Measurements from ENCODE around the gene LCE1A. TPM values are rescaled to one million over a fixed set of nuclear protein-coding genes. Genes with fewer than 3 reads are reported as not detected.

The LCE1A gene
- total RNA-seq: not detected

- Mint-ChIP-seq H3K27me3 (peaks cover 21% of the 10 kb centered on the region), H3K4me3 (no peak within 1 kb of the TSS), H3K36me3 (no peaks in the 10 kb centered on the region), H3K4me1 (no peaks in the 10 kb centered on the region), H3K27ac (no peak within 1 kb of the TSS), H3K9me3 (ENCODE audit: low read depth) (no peaks in the 10 kb centered on the region)
- ATAC-seq (no peak), DNase-seq (no peak)
- CTCF ChIA-PET: no interaction called here
Observed at GRCh38 chr1:152827173-152827572, at the start of gene LCE1A. Gene LCE1A (plus strand): TSS chr1:152827473. CDS start chr1:152827473, 0 bp downstream.

- DNase-seq (no peak), ATAC-seq (no peak)
- H3K36me3 Mint-ChIP-seq: no peaks in the 10 kb centered on the region
- no peaks in the 10 kb centered on the region for H3K9me3 Mint-ChIP-seq (ENCODE audit: low read depth)
- no peak overlapping the region for H3K27ac Mint-ChIP-seq
- H3K4me1 Mint-ChIP-seq: no peaks in the 10 kb centered on the region
- no peak overlapping the region for H3K4me3 Mint-ChIP-seq
- H3K27me3 Mint-ChIP-seq: peaks cover 4% of the 10 kb centered on the region
- CTCF ChIA-PET: interaction anchor here (1.1 kb wide), 1 partner anchor 13 kb away, joined by 3 read pairs; no protein-coding TSS in a partner anchor
Observed at GRCh38 chr1:152777510-152778137, 49.6 kb upstream of the LCE1A start.

- Mint-ChIP-seq H3K36me3 (no peaks in the 10 kb centered on the region), H3K9me3 (ENCODE audit: low read depth) (no peaks in the 10 kb centered on the region), H3K27me3 (peaks cover 29% of the 10 kb centered on the region), H3K4me3 (no peak overlapping the region), H3K27ac (no peak overlapping the region), H3K4me1 (peaks cover 3% of the 10 kb centered on the region)
- CTCF ChIA-PET: no interaction called here
- DNase-seq (no peak), ATAC-seq (no peak)
Observed at GRCh38 chr1:152783095-152783494, 44.2 kb upstream of the LCE1A start.

- Mint-ChIP-seq H3K36me3 (no peaks in the 10 kb centered on the region), H3K4me1 (peaks cover 3% of the 10 kb centered on the region), H3K27me3 (peaks cover 31% of the 10 kb centered on the region), H3K9me3 (ENCODE audit: low read depth) (no peaks in the 10 kb centered on the region), H3K27ac (no peak within 1 kb of the TSS), H3K4me3 (no peak within 1 kb of the TSS)
- DNase-seq (no peak), ATAC-seq (no peak)
- CTCF ChIA-PET: no interaction called here
Observed at GRCh38 chr1:152786077-152786476, 41.2 kb upstream of the LCE1A start, which contains the start of gene LCE1E. Gene LCE1E (plus strand): TSS chr1:152786257. CDS start chr1:152787300, 1,043 bp downstream.

- H3K36me3 Mint-ChIP-seq: no peaks in the 10 kb centered on the region
- CTCF ChIA-PET: no interaction called here
- no peak overlapping the region for H3K4me3 Mint-ChIP-seq
- no peak overlapping the region for H3K27ac Mint-ChIP-seq
- no peaks in the 10 kb centered on the region for H3K4me1 Mint-ChIP-seq
- DNase-seq: no peak
- peaks cover 3% of the 10 kb centered on the region for H3K27me3 Mint-ChIP-seq
- ATAC-seq: no peak
- H3K9me3 Mint-ChIP-seq (ENCODE audit: low read depth): no peaks in the 10 kb centered on the region
Observed at GRCh38 chr1:152795686-152796085, 31.6 kb upstream of the LCE1A start.

- ATAC-seq (no peak), DNase-seq (no peak)
- H3K27ac Mint-ChIP-seq: no peak within 1 kb of the TSS
- no peaks in the 10 kb centered on the region for H3K9me3 Mint-ChIP-seq (ENCODE audit: low read depth)
- no peaks in the 10 kb centered on the region for H3K36me3 Mint-ChIP-seq
- peaks cover 7% of the 10 kb centered on the region for H3K27me3 Mint-ChIP-seq
- H3K4me1 Mint-ChIP-seq: no peaks in the 10 kb centered on the region
- no peak within 1 kb of the TSS for H3K4me3 Mint-ChIP-seq
- CTCF ChIA-PET: no interaction called here
Observed at GRCh38 chr1:152796421-152796820, 30.9 kb upstream of the LCE1A start, which contains the start of gene LCE1D. Gene LCE1D (plus strand): TSS chr1:152796721. CDS start chr1:152797795, 1,074 bp downstream.

GRCh38 chr1:152801333-152801732 is 25.9 kb upstream of the LCE1A start:
- CTCF ChIA-PET: no interaction called here
- Mint-ChIP-seq H3K9me3 (ENCODE audit: low read depth) (no peaks in the 10 kb centered on the region), H3K4me3 (no peak overlapping the region), H3K36me3 (no peaks in the 10 kb centered on the region), H3K27me3 (peaks cover 13% of the 10 kb centered on the region), H3K4me1 (no peaks in the 10 kb centered on the region), H3K27ac (no peak overlapping the region)
- DNase-seq: no peak
- no peak for ATAC-seq

GRCh38 chr1:152806576-152806975 is 20.7 kb upstream of the LCE1A start, which contains the start of gene LCE1C:
Gene LCE1C (minus strand): TSS chr1:152806651. CDS start chr1:152805478, 1,173 bp downstream.
- no peak for ATAC-seq
- CTCF ChIA-PET: no interaction called here

GRCh38 chr1:152811050-152811449 is 16.2 kb upstream of the LCE1A start:
- CTCF ChIA-PET: no interaction called here
- no peak for DNase-seq
- Mint-ChIP-seq H3K4me1 (no peaks in the 10 kb centered on the region), H3K36me3 (no peaks in the 10 kb centered on the region), H3K27ac (no peak overlapping the region), H3K4me3 (no peak overlapping the region), H3K9me3 (ENCODE audit: low read depth) (peaks cover 2% of the 10 kb centered on the region), H3K27me3 (peaks cover 15% of the 10 kb centered on the region)
- ATAC-seq: no peak

More at GRCh38 chr1:152806576-152806975, 20.7 kb upstream of the LCE1A start, which contains the start of gene LCE1C:
- DNase-seq: no peak
- no peak within 1 kb of the TSS for H3K27ac Mint-ChIP-seq
- H3K36me3 Mint-ChIP-seq: no peaks in the 10 kb centered on the region
- no peaks in the 10 kb centered on the region for H3K4me1 Mint-ChIP-seq
- no peaks in the 10 kb centered on the region for H3K9me3 Mint-ChIP-seq (ENCODE audit: low read depth)
- no peak within 1 kb of the TSS for H3K4me3 Mint-ChIP-seq
- peaks cover 15% of the 10 kb centered on the region for H3K27me3 Mint-ChIP-seq

- no peak within 1 kb of the TSS for H3K27ac Mint-ChIP-seq
- H3K27me3 Mint-ChIP-seq: peaks cover 15% of the 10 kb centered on the region
- ATAC-seq: no peak
- H3K9me3 Mint-ChIP-seq (ENCODE audit: low read depth): peaks cover 2% of the 10 kb centered on the region
- no peaks in the 10 kb centered on the region for H3K4me1 Mint-ChIP-seq
- H3K36me3 Mint-ChIP-seq: no peaks in the 10 kb centered on the region
- no peak within 1 kb of the TSS for H3K4me3 Mint-ChIP-seq
- CTCF ChIA-PET: no interaction called here
- no peak for DNase-seq
Observed at GRCh38 chr1:152811671-152812070, 15.6 kb upstream of the LCE1A start, which contains the start of gene LCE1B. Gene LCE1B (plus strand): TSS chr1:152811971. CDS start chr1:152812447, 476 bp downstream.

- Mint-ChIP-seq H3K27me3 (peaks cover 7% of the 10 kb centered on the region), H3K4me1 (no peaks in the 10 kb centered on the region), H3K4me3 (no peak overlapping the region), H3K27ac (no peak overlapping the region), H3K9me3 (ENCODE audit: low read depth) (peaks cover 2% of the 10 kb centered on the region), H3K36me3 (no peaks in the 10 kb centered on the region)
- ATAC-seq (no peak), DNase-seq (no peak)
- CTCF ChIA-PET: no interaction called here
Observed at GRCh38 chr1:152817309-152817708, 10.0 kb upstream of the LCE1A start.

GRCh38 chr1:152823294-152823693 is 4.0 kb upstream of the LCE1A start:
- Mint-ChIP-seq H3K27ac (no peak overlapping the region), H3K4me3 (no peak overlapping the region), H3K9me3 (ENCODE audit: low read depth) (no peaks in the 10 kb centered on the region), H3K36me3 (no peaks in the 10 kb centered on the region), H3K27me3 (peaks cover 16% of the 10 kb centered on the region), H3K4me1 (no peaks in the 10 kb centered on the region)
- DNase-seq: no peak
- ATAC-seq: no peak
- CTCF ChIA-PET: no interaction called here

- no peak overlapping the region for H3K4me3 Mint-ChIP-seq
- CTCF ChIA-PET: no interaction called here
- DNase-seq (no peak), ATAC-seq (no peak)
- no peaks in the 10 kb centered on the region for H3K4me1 Mint-ChIP-seq
- H3K36me3 Mint-ChIP-seq: no peaks in the 10 kb centered on the region
- H3K27me3 Mint-ChIP-seq: peaks cover 22% of the 10 kb centered on the region
- H3K27ac Mint-ChIP-seq: no peak overlapping the region
- no peaks in the 10 kb centered on the region for H3K9me3 Mint-ChIP-seq (ENCODE audit: low read depth)
Observed at GRCh38 chr1:152824964-152825363, 2.3 kb upstream of the LCE1A start.

GRCh38 chr1:152836870-152837269 is 9.6 kb downstream of the LCE1A start:
- CTCF ChIA-PET: interaction anchor here (1.2 to 1.8 kb wide), 2 partner anchors 10 to 19 kb away, joined by 3 to 4 read pairs; no protein-coding TSS in a partner anchor
- peaks cover 7% of the 10 kb centered on the region for H3K27me3 Mint-ChIP-seq
- no peak for DNase-seq
- H3K27ac Mint-ChIP-seq: no peak overlapping the region
- H3K9me3 Mint-ChIP-seq (ENCODE audit: low read depth): no peaks in the 10 kb centered on the region
- no peak overlapping the region for H3K4me3 Mint-ChIP-seq
- no peak for ATAC-seq
- no peaks in the 10 kb centered on the region for H3K36me3 Mint-ChIP-seq
- no peaks in the 10 kb centered on the region for H3K4me1 Mint-ChIP-seq
